NCI-H82 treated with DMSO at 0.1 percent for 48 hours (cell line): ENCODE results near the gene ASTL.

Source experiments
- DNase-seq: peaks from one replicate; lab custom pipeline; 2025; ENCODE audit not compliant: unreplicated experiment; lab: John Stamatoyannopoulos, UW

The ASTL gene

DNA sequence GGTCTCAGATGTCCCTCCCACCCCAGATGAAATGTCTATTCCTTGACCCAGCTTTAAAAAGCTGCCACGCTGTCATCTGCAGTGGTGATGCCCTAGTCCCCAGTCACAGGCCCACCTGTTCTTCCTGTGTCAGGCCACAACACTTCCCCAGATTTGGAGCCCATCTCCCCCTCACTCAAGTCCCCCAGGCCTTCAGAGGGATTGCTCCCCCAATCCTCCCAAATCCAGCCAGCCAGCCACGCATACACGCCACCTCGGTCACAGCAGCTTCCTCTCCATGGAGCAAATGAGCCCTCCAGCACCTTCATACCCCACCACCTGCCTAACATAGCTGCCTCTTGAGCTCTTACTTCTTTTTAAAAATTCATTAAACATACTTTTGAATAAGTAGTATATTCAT lies 7.8 kb downstream of the ASTL start:
- DNase-seq = no peak

DNA sequence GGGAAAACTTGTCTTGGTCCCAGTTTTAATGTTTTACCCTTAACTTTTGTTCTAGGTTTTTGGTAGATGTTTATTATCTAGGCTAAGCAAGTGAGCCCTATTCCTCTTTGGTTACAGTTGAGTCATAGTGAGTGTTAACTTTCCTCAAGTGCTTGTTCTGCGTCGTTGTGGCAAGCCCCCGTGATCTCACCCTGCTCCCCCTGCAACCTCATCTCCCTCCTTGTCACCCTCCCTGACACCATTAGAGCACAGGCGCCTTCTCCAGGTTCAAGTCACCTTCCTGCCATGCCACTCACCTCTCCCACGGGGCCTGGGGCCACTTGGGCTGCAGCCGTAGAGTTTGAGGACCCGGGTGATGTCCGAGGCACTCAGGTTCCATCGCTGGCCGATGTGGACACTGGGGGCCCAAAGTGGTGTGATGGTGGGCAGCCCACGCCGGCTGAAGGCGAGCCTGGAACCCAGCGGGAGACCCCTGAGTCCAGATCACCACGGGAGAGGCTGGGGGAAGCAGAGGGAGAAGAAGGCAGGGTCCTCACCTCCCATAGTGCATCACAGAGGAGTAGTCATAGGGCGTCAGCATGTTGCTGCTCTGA lies 8.7 kb downstream of the ASTL start:
- no peak for DNase-seq

DNA sequence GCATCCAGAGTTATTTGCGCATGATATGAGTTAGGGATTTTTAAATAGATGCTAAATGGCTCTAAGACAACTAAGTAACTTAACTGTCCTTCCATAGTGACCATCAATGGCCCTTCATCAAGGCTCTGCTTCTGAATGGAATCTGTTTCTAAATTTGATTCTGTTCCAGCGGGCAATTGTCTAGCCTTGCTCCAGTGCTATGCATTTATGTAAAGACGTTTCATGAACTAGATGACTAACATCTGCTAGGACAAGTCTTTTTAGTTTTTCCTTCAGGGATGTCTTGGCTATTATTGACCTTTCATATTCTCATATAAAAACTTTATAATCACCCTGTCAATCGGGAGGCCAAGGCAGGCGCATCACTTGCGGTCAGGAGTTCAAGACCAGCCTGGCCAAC lies 9.8 kb downstream of the ASTL start:
- no peak for DNase-seq

DNA sequence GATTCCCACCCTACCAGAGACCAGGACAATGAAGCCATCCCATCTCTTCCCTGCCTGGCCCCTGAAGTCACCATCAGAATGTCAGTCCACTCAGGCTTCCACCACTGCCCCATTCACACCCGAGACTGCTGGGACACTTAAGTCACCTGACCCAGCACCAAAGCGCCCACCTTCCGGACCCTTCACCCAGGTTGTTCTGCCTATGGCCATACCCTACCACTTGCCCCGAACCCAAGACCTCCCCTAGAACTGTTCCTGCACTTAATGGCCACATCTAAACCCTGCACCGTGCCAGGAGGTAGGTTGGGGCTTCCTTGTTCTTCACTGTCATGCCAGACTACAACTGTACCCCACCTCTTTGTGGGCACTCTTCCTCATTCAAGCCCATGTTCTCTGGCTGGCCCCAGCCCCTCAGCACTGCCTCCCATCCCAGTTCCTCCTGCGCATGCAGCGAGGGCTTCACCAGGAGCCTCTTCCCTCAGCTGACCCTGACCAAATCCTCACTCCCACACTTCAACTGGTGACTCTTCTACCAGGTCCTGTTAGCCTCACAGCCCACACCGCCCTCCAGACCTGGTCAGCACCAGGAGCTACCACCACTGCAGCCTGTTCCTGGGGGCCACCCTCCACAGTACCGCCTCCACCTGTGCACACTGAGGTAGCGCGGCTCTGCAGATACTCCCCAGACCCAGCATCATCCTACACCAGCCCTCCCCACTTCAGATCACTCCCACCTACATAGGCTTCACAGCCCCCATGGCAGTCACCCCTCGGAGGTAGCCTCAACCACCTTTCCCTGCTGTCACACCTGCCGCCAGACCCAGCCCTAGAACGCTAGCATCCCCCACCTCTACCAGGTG lies 13.7 kb downstream of the ASTL start:
- DNase-seq = no peak

DNA sequence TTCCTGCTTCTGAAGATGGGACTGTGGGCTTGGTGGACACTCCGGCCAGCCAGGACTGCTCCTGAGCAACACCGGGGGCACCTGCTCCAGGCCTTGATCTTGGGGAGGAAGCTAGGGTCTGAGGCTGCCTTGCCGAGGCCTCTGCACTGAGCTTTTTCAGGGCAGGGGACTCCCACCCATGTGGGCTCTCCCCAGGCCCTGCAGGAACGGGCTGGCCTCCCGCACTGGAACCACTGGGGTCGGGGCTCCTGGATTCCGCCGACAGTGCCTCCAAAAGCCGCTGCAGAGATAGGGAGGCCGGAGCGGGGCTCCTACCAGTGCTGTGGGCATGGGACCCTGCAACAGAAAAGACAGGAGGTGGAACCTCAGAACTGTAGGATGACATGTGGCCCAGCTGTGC lies 14.4 kb downstream of the ASTL start:
- no peak for DNase-seq

DNA sequence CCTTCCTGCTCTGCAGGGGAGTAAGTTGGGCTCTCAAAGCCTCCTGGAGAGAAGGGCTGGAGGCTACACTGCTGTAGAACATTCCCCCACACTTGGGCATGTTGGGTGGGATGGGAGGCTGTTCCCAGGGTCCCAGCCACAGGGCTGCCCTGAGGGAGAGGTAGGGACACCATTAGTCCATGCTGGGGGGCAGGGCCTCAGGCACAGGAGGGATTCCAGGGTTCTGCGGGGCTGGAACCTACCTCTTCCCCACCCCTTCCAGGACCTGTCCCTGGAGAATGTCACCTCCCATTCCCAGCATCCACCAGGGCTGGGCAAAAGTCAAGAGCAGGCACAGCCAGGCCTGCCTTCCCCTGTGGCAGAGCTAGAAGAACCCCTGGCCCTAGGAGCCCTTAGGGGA lies 15.0 kb downstream of the ASTL start:
- DNase-seq = no peak

DNA sequence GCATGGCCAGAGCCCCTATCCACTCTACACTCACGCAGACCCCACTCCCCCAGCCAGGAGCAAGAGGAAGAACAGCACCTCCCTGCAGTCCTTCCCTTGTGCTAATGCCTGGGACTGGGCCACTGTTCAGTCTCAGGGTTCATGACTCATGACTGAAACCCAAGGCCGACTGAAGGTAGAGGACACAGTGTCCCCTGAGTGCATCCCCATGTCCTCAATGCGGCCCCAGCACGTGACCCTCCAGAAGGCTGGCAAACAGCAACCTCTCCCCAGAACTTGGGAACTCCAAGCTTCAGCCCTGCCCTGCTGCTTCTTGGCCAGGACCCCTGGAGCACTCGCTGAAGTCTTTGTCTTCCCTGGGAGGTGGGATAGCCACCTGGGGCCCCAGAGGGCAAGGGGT lies 15.9 kb downstream of the ASTL start:
- no peak for DNase-seq

DNA sequence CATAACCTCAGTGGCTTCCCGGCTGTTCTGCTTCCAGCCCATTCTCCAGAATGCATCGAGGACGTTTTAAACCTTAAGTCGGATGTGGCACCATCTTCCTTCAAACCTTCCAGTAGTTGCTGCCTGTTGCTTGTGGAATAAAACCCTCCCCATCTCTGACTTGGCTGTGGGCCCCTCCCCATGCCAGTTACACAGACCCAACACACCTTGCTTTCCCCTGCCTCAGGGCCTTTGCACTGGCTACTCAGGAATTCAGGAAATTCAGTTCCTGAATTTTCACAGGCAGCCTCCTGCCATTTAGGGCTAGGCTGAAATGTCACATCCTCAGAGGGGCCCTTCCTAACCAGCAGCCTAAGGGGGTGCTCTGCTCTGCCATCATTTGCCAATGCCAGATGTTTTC lies 16.9 kb downstream of the ASTL start:
- DNase-seq = no peak

DNA sequence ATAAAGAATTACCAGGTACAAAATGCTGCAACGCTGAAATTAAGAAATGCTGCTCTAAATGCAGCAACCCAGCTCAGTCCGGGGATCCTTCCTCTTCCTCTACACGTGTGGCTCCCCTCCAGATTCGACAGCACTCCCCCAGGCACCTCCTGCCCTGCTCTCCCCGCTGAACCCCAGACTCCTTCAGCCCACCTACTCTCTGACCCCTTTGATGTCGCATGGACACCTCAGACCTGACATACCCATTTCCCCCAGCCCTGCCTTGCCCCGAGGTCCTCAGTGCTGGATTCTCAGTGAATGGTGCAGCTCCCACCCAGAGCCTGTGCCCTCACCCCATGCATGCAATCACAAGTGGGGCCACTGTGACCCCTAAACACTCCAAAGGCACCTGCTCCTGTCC lies 17.3 kb downstream of the ASTL start:
- DNase-seq = no peak

DNA sequence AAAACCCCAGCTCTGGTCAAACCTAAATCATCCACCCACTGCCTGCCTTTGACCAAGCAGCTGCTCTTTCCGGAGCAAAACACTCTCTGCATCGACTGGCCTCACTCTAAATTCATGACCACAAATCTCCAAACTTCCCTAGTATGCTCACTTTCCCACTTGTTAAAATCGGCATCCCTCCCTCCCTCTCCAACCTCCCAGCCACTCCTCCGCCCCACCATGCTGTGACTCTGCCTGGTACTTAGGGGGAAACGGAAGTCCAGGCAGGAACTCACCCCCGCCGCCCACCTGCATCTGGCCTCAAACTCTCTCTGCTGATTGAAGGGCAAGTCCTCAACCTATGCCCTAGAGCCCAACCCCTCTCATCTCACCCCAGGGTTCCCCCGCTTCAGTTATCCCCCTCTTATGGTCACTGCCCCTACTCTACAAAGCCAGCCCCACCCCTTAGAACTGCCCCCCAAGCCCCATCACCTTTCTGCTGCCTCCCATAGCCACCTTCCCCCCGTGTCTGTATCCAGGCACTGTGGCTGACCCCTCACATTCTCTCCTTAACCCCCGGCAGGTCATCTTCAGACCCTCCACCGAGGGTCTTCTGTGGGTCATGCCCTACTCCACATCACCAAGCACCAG lies 18.1 kb downstream of the ASTL start:
- no peak for DNase-seq

DNA sequence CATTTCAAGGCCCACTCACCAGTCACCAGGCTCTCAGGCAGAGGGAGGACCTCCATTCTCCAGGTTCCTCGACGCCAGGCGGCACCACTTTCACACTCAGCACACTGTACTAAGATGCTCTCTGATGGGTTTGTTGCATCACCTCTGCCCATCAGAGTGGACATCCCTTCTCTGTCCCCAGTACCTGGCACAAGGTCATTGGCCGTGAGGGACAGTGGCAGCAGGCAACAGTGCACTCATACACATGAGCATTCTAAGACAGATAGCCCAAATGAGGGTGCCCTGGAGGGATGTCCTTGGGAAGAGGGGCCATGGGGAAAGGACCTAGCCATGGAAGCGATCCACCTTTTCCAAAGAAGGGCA lies 18.9 kb downstream of the ASTL start:
- DNase-seq = no peak

DNA sequence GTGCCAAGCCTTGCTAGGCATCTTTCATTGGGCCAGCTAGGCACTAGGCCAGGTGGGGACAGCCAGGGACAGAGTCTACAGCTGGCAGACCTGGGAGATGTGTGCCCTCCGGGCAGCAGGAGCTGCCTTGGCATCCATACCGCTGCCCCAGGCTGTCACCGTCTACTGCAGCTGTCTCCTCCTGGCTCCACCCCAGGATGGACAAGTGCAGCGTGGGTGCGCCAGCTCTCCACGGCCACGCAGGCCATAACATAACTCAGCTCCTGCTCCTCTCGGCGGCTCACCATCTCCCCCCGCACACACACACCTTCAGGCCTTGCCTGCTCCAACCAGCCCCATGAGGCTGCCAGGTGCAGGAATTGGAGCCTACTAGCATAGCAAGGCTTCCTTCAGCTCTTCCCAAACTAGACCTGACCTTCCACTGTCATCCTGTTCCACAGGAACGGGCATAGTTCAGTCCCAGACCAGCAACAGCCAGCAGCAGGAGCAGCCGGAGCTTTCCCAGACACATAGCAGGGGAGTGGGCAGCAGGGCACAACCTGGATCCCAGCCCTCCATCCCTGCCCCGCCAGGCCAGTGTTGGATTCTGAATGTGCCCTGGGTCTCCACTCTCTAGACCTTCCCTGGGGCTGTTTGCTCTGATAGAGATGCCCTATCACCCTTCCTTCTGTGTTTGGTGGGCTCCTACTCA lies 19.5 kb downstream of the ASTL start:
- no peak for DNase-seq

DNA sequence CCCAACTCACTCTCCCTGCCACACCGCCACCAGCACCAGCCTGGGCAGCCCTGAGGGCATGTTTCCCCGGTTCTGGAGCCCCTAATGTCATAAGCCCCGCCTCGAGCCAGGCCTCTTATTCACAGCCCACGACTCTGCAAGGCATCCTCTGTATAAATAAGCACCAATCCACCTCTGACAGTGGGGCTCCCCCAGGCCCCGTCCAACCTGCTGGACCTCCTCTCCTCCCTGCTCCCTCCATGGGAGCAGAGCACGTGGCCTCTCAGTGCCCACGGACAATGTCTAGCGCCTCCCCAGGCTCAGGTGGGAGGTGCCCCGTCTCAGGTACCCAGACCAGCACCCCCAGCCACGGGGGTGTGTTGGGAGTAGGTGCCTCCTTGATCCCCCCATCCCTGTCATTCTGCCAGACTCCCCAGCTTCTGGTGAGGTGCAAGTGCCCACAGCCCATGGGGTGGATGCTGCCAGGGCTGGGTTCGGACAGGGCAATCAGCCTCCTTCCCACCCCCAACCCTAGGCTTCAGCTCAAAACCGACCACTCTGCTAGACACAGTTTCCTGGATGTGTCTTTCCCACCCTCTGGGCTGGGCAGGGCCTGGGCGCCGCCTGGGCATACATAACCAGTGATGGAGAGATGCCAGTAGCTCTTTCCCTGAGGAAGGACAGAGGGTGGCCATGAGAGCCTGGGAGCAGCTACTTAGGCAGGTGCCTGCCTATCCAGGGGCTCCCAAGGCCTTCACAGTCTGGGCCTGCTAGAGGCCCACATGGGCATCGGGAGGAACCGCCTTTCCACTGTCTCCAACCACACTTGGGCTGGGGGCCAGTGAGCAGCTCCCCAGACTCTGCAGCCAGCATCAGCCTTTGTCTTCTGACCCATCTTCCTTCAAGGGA lies 20.4 kb downstream of the ASTL start:
- DNase-seq = no peak

DNA sequence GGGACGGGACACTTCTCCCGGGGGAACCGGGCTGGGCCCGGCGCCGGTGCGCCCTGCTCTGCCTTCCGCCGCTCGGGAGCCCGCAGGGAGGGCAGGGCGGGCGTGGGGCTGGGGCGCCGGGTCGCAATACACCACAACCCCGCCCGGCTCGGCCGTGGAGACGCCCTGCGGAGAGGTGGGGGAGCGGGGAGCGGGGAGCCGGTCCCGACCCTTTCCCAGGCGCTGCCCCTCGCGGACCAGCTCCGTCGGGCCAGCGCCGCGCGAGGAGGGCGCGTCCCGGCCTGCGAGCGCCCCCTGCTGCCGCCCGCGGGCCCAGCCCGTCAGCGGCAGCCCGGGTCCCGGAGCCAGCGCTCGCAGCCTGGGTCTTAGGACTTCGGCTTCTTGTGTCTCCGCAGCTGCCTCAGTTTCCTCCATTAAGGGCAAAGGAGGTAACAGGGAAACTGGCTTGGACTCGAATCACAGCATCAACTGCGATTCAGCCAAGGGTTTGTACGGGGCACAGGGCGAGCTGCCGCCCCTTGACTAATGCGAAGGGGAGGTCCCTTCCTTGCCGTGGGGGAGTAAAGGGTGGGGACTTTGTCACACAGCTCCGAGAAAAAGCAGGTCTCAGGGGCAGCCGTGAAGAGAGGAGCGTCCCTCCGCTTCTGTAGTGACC lies 21.3 kb downstream of the ASTL start:
- peak; percentile 17 for DNase-seq

DNA sequence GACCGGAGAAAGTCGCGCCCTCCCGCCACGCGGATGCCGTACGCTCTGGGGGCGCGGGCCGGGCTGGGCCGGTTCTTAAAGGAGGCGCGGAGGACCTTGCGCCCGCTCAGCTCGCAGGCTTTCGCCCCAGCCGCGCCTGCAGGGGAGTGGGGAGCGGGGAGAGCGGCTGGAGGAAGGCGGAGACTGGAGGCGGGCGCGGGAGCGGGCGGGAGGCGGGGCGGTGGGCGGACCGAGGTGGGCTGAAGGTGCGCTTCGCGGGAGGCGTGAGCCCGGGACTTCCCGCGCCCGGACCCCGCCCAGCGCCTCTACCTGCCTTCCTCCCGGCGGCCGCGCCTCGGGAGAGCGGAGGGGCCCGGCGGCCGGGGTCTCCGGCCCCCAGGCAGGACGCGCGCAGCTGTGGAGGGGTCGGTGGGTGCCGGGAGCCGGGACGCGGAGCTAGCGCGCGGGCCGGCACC lies 21.9 kb downstream of the ASTL start, which contains the start of gene ADRA2B:
ADRA2B (minus strand) TSS at position 148 of the 455 bp plus-strand sequence. CDS start 422 bp downstream, outside the sequence.
- peak; percentile 15 for DNase-seq

DNA sequence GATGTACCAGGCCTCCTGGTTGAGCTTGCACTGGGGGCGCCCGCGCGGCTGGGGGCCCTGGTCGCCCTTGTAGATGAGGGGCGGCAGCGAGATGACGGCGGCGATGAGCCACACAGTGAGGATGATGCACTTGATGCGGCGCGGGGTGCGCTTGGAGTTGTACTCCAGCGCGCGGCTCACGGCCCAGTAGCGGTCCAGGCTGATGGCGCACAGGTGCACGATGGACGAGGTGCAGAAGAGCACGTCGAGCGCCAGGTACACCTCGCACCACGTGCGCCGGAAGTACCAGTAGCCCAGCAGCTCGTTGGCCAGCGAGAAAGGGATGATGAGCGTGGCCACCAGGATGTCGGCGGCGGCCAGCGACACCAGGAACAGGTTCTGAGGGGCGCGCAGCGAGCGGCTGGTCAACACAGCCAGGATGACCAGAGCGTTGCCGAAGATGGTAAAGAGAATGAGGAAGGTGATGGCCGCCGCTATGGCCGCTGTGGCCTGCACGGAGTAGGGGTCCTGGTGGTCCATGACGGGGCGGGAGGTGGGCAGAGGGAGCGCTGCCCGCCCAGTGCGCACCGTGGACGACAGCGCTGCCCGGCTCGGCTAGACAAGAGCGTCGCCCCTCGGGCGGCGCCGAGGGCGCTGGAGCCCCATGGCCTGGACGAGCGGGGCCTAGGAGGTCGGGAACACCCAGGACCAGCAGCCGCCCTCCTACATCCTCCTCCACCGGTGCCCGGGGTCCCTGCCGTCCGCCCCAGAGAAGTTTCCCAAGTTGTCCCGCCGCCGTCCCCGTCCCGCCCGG lies 22.5 kb downstream of the ASTL start:
- no peak for DNase-seq

DNA sequence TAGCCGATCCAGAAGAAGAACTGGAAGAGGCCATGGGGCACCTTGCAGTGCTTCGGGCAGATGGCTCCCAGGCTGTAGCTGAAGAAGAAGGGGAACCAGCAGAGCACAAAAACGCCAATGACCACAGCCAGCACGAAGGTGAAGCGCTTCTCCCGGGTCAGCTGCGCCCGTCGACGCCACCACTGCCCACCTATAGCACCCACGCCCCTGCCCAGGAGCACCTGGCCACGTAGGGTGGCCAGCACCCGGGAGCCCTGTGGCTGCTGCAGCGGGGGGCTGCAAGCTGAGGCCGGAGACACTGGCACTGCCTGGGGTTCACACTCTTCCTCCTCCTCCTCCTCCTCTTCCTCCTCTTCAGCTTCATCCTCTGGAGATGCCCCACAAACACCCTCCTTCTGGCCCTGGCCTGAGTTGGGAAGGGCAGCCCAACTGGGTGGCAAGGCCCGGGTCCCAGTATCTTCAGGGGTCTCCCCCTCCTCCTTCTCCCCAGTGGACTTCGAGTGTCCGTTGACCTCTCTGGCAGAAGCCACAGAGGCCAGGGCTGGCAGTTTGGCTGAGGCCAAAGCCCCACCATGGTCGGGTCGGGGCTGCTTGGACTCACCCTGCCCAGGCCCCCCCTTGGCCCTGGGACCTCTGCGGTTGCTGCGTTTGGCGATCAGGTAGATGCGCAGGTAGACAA lies 23.3 kb downstream of the ASTL start:
- DNase-seq = no peak

DNA sequence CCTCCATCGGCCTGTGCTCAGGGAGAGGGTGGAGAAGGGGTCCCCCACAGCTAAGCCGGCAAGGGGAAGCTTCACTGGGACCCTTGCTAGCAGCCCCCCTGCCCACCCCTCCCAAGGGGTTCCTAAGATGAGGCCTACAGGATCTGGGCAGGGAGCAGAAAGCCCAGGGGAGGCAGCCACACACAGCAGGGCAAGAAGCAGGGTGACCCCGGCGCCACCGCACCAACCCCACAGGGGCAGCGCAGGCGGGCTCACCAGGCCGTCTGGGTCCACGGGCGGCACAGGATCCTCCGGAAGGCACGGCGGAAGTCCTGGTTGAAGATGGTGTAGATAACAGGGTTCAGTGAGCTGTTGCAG lies 23.8 kb downstream of the ASTL start:
- DNase-seq = no peak

DNA sequence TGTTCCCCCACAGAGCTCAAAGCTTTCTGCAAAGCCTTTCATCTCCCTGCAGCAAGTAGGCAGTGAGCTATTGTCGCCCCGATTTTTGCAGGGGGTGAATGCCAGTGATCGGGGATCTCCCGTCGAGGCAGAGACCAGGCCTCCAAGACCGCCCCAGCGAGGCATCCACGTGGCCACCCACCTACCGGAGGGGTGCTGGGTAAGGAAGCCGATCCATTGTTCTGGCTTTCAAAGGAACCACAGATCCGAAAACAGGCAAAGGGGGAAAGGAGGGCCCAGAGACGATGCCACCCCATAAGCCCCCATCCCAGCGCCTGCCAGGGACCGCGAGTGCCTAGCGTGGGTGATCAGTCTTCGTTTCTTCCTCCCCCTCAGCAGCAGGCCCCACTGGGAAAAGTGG lies 24.4 kb downstream of the ASTL start:
- DNase-seq = no peak
